NB4 (cell line): ENCODE data around the gene MPRIP.
"Not testable (repeated sequence)": the region's sequence is repeated elsewhere in the genome, so short reads cannot be mapped to it uniquely, and the experiment has no call there.

Experiments
- CTCF ChIP-seq: IDR thresholded peaks from one replicate; pipeline ENCODE4 v1.5.1; 2012; ENCODE audit warnings: low read depth, low read length
- MAX ChIP-seq: IDR thresholded peaks from 2 replicates; pipeline ENCODE4 v1.6.1; 2011; ENCODE audit warnings: low read depth, low read length
- MYC ChIP-seq: IDR thresholded peaks from 2 replicates; pipeline ENCODE4 v1.6.1; 2011; ENCODE audit warnings: low read depth, low read length
- POLR2A ChIP-seq: IDR thresholded peaks from 2 replicates; pipeline ENCODE4 v1.6.1; 2011; ENCODE audit warnings: mild to moderate bottlenecking; ENCODE audit not compliant: insufficient read length; ENCODE audit errors: extremely low read depth

DNA sequence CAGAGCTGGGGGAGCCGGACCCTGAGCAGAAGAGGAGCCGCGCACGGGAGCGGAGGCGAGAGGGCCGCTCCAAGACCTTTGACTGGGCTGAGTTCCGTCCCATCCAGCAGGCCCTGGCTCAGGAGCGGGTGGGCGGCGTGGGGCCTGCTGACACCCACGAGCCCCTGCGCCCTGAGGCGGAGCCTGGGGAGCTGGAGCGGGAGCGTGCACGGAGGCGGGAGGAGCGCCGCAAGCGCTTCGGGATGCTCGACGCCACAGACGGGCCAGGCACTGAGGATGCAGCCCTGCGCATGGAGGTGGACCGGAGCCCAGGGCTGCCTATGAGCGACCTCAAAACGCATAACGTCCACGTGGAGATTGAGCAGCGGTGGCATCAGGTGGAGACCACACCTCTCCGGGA lies 116.2 kb downstream of the MPRIP start:
- not testable (repeated sequence) for TF ChIP-seq CTCF, MAX, POLR2A, MYC
